ENCODE data around the gene B4GALNT3. TPM values are rescaled to one million over a fixed set of nuclear protein-coding genes. Genes with fewer than 3 reads are reported as not detected.

B4GALNT3 gene
- total and polyA plus RNA-seq, 12 donors = 14.1 to 58.7 (median 36.5) TPM

GRCh38 chr12:556498-556897 is 96.8 kb downstream of the B4GALNT3 start:
- no peak overlapping the region for H3K4me3 ChIP-seq
- H3K36me3 ChIP-seq = peaks cover 0 to 40% (median 0%) of the 10 kb centered on the region in 9 donors
- peaks cover 14 to 44% (median 26%) of the 10 kb centered on the region in 9 donors for H3K4me1 ChIP-seq
- no peak overlapping the region for H3K27ac ChIP-seq
- intact Hi-C loops (cut with DNase I) = no loop called here
- TF ChIP-seq CTCF (IDR thresholded peaks at IDR 0.05) = no peak
- no peaks in the 10 kb centered on the region for H3K27me3 ChIP-seq
- DNase-seq (no peak), ATAC-seq (no peak)
- no peaks in the 10 kb centered on the region for H3K9me3 ChIP-seq
- 69 to 75% methylated on average over 20 of the region's 20 CpGs for WGBS, 2 donors

GRCh38 chr12:558580-558979 is 98.8 kb downstream of the B4GALNT3 start:
- Histone ChIP-seq H3K9me3 (no peaks in the 10 kb centered on the region), H3K27me3 (no peaks in the 10 kb centered on the region), H3K4me1 (peaks cover 3 to 51% (median 11%) of the 10 kb centered on the region in 9 donors), H3K27ac (no peak overlapping the region), H3K4me3 (no peak overlapping the region), H3K36me3 (peaks cover 0 to 51% (median 0%) of the 10 kb centered on the region in 9 donors)
- ATAC-seq = no peak
- DNase-seq = no peak
- TF ChIP-seq CTCF (IDR thresholded peaks at IDR 0.05) = no peak
- WGBS, 2 donors = 61 to 66% methylated on average over 4 of the region's 4 CpGs
- intact Hi-C loops (cut with DNase I) = no loop called here

- no peak overlapping the region for H3K27ac ChIP-seq
- H3K4me3 ChIP-seq = no peak overlapping the region
- DNase-seq (no peak), ATAC-seq (no peak)
- H3K36me3 ChIP-seq = peaks cover 0 to 54% (median 0%) of the 10 kb centered on the region in 9 donors
- H3K27me3 ChIP-seq = no peaks in the 10 kb centered on the region
- H3K9me3 ChIP-seq = no peaks in the 10 kb centered on the region
- 83 to 86% methylated on average over 21 of the region's 21 CpGs for WGBS, 2 donors
- TF ChIP-seq CTCF (IDR thresholded peaks at IDR 0.05) = no peak
- H3K4me1 ChIP-seq = peaks cover 0 to 52% (median 6%) of the 10 kb centered on the region in 9 donors
- intact Hi-C loops (cut with DNase I) = no loop called here
These were observed 99.6 kb downstream of the B4GALNT3 start for GRCh38 chr12:559208-559905.

GRCh38 chr12:559906-560455 is 100.2 kb downstream of the B4GALNT3 start:
- H3K27ac ChIP-seq = no peak overlapping the region
- H3K27me3 ChIP-seq = no peaks in the 10 kb centered on the region
- H3K4me3 ChIP-seq = no peak overlapping the region
- no peak for TF ChIP-seq CTCF (IDR thresholded peaks at IDR 0.05)
- ATAC-seq (no peak), DNase-seq (no peak)
- intact Hi-C loops (cut with DNase I) = loop anchor here in 7 of 10 donors (10.0 kb wide), 5 partner anchors 255 to 1025 kb away; partner anchors contain the start of gene RAD52 (in 1 of the 7)
- H3K4me1 ChIP-seq = peaks cover 0 to 55% (median 6%) of the 10 kb centered on the region in 9 donors
- no peaks in the 10 kb centered on the region for H3K9me3 ChIP-seq
- 84 to 89% methylated on average over 14 of the region's 14 CpGs for WGBS, 2 donors
- peaks cover 0 to 59% (median 0%) of the 10 kb centered on the region in 9 donors for H3K36me3 ChIP-seq
